HL-60 (cell line): ENCODE measurements around the gene PGBD5.

Experiments used
- POLR2AphosphoS5 ChIP-seq: IDR thresholded peaks from 2 replicates; pipeline ENCODE4 v1.6.1; 2012; ENCODE audit warnings: low read depth
- TF ChIP-seq, protein P1 (sequence below): IDR thresholded peaks from one replicate; pipeline ENCODE4 v1.5.1; 2011; ENCODE audit warnings: low read length, control low read depth, inconsistent platforms; ENCODE audit not compliant: insufficient read depth

DNA sequence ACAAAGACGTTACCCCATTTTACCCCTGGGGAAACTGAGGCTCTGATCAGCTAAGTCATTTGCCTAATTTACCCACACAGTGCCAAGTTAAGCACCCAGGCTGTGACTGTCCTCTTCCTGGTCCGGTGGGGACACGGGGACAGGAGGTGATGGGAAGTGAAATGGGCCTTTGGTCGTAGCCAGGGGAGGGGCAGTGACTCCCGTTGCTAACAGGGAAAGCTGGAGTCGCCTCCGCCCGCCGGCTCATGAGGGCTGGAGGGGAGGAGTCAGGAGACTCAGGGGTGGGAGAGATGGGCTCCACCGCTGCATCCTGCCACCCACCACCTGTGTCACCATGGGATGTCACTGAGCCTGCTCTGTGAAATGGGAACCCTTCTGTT is 139.3 kb downstream of the PGBD5 start:
- TF ChIP-seq, protein P1, sequence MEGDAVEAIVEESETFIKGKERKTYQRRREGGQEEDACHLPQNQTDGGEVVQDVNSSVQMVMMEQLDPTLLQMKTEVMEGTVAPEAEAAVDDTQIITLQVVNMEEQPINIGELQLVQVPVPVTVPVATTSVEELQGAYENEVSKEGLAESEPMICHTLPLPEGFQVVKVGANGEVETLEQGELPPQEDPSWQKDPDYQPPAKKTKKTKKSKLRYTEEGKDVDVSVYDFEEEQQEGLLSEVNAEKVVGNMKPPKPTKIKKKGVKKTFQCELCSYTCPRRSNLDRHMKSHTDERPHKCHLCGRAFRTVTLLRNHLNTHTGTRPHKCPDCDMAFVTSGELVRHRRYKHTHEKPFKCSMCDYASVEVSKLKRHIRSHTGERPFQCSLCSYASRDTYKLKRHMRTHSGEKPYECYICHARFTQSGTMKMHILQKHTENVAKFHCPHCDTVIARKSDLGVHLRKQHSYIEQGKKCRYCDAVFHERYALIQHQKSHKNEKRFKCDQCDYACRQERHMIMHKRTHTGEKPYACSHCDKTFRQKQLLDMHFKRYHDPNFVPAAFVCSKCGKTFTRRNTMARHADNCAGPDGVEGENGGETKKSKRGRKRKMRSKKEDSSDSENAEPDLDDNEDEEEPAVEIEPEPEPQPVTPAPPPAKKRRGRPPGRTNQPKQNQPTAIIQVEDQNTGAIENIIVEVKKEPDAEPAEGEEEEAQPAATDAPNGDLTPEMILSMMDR, result no peak
- TF ChIP-seq POLR2AphosphoS5, result no peak
